GM19351 (cell line): ENCODE results near the gene GPX7.
"Not testable (repeated sequence)": the region's sequence is repeated elsewhere in the genome, so short reads cannot be mapped to it uniquely, and the experiment has no call there.

Experiments
- ATAC-seq: cut with Tn5 transposase; IDR thresholded peaks from one replicate; pipeline ENCODE4 v1.9.1; 2021; ENCODE audit warnings: mild to moderate bottlenecking, moderate library complexity; ENCODE audit not compliant: unreplicated experiment

The GPX7 gene

DNA sequence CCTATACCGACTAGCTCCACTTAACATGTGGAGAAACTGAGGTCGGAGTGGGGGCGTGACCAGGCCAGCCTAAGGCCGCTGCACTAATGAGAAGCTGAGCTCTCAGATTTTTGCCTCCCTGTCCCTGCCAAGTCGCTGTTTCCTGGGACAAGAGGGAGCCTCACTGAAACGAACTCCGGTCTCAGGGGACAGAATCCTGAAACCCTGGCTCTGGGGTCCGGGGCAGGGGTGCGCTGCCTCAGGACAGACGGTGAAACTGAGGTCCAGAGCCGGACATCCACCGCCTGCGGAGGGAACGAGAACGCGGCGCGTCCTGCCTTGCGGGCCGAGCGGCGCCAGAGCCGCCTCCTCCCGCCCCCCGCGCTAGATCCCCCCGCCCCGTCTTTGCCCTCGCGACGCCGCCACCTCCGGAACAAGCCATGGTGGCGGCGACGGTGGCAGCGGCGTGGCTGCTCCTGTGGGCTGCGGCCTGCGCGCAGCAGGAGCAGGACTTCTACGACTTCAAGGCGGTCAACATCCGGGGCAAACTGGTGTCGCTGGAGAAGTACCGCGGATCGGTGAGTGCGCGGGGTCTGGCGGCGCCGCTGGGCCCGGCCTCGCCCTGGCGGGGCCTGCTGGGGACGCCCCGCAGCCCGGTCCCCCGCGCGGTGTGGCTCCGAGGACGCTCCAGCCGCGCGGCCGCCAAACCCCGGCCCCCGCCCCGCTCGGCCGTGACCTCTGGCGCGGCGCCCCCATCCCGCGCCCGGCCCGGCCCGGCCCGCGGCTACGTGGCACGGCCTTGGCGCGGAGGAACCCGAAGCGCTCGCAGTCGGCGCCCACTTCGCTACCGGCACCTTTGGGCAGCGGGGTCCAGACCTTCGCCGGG lies at the start of gene GPX7:
TSS of gene GPX7 (plus strand) at position 381 of the 865 bp plus-strand sequence. CDS start at position 420, 39 bp downstream.
- no peak for ATAC-seq

DNA sequence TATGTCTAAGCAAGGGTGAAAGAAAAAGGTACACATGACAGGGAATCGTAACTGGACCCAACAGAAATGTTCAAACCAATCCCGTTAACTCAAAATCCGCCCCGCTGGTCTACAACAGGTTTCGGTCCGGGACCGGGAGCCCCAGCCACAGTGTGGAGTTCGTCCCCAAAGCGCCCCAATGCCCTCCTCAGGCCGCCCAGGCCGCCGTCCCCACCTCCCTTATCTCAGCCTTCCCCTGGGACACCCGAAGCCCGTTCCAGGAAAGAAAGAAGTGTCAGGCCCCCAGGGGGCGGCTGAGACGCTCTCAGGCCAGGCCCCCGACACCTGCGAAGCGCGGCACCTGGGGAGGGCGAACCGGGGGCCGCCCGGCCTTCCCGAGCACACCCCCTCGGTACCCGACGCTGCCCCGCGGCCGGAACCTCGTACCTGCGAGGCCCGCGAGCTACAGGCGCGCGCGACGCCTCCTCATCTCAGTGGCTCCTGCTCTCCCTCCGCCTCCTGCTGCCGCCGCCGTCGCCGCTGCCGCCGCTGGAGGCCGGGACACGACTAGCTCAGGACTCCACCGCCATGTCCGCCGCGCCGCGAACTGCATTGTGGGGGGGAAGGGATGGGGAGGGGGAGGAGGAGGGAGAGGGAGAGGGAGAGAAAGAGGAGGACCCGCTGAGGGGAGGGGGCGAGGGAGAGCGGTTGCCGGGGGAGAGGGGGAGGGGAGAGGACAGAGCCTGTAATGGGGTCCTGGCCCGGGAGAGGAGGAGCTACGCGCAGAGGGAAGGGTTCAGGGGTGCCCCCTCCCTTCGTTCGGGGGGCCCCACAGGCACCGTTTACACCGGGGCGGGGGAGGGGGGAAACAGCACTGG lies 49.4 kb upstream of the GPX7 start, which contains the start of gene TUT4:
TSS of gene TUT4 (minus strand) at position 588 of the 857 bp plus-strand sequence. CDS start 26,812 bp downstream, outside the sequence.
- ATAC-seq, result peak; percentile 34

DNA sequence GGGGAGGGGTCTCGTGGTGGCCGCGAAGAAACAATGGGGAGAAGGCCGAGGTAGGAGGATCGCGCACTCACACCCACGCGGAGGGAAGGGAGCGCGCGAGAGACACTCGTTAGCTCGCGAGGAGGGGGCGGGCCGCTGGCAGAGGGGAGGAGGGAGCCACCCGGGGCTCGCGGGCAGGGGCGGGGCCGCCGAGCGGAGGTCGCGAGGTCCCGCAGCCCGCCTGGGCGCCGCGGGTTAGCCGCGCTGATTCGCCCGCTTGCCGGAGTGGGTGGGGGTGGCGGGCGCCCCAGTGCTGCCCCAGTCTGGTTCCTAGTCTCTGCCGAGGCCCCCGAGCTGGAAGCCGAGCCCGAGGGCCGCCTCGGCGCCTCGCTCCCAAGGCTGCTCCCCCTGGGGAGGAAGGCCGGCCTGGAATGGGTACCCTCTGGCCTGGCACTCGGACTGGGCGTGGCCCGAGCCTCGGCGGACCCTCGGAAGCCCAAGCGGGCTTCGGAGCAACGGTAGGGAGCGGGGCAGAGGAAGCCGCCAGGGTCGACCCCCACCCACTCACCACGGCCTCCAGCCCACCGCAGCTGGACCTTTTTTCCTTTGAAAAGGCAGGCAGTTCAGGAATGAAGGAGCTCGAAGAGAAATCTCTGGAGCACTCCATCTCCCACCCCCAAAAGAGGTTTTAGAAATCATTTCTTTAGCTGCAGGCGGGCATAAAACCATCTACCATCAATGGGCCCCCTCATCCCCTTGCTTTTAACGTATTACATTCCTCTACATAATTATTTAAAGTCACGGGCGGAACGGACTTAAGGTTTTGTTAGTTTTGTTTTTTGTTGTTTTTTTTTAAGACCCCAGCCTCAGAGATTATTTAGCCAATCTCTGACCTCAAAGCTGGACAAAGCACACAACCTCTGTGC lies 48.6 kb upstream of the GPX7 start:
- ATAC-seq, result peak; percentile 63

DNA sequence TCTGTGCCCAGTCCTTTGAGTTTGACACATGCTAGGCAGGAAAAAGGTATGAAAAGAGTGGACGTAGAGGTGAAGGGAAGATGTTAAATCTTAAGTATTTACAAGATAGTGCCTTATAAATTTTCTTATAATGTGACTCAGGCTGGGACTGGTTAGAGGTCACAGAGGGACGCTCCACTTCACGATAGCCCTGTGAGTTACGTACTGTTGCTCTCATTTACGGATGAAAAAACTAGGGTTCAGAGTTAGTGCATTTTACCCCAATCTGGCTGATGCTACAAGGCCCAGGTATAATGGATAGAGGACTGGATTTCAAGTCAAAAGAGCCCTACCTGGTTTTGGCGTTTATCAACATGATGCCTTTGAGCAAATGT lies 47.9 kb upstream of the GPX7 start:
- ATAC-seq, result no peak

DNA sequence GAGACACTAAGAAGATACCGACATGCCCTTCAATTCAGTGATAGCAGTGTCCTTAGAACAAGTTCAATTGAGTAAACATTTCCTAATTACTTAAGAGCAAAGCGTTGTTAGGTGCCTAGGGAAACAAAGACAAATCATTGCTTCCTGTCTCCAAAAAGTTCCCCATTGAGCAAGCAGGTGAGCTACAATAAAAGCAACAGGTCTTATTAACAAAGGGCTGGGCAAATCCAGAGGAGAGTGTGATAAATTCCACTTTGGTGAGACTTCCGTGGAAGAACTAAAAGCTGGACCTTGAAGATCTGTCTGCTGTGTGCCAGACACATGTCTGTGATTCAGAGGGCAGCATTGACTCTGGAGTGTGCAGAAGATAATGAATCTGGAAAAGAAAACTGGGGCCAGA lies 47.4 kb upstream of the GPX7 start:
- ATAC-seq, result no peak

DNA sequence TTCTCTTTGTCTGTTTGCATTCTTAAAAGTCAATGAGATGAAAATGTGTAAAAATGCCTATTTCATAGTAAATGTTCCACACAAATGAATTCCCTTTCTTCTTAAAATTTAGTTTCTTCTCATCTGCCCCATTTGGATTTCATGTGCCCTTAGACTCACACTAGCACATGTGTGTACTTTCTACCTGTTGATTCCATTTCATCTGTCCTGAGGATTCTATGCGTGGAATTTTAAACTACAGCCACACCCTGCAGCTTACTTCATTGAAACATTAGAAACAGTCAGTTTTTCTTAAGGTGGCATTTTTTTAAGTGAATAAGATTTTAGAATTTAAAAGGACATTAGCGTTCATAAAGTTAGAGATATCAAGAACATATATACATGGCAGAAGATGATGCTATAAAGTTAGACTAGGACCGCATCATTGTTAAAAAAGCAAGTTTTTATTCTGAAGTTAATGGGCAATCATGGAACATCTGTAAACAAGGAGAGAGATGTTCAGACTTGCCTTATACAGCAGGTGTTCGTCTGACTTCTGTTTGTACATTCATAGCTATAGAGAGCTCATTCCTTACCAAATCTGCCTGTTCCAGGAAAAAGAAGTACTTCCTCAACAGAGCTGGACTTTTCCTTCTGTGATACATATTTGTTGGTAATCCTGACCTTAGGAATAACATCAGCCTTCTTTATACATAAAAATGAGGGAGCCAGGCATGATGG lies 45.4 kb upstream of the GPX7 start:
- ATAC-seq, result no peak

DNA sequence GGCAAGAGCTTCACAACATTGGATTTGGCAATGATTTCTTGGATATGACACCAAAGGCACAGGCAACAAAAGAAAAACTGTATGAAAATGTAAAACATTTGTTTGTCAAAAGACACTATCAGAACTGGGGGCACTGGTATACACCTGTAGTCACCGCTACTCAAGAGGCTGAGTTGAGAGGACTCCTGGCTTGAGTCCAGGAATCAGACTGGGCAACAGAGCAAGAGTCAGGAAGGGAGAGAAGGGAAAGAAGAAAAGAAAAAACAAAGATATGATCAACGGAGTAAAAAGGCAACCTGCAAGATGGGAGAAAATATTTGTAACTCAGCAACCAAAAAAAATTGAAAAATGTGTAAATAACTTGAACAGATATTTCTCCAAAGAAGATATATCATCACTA lies 43.2 kb upstream of the GPX7 start:
- no peak for ATAC-seq

DNA sequence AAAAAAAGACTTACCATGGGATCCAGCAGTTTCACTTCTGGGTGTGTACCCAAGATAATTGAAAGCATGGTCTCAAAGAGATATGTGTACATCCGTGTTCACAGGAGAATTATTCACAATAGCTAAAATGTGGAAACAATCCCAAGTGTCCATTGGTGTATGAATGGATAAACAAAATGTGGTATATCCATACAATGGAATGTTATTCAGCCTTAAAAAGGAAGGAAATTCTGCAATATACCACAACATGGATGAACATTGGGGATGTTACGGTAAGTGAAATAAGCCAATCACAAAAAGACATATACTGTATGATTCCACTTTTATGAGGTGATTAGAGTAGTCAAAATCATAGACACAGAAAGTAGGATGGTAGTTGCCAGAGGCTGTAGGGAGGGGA lies 42.3 kb upstream of the GPX7 start:
- ATAC-seq, result no peak

DNA sequence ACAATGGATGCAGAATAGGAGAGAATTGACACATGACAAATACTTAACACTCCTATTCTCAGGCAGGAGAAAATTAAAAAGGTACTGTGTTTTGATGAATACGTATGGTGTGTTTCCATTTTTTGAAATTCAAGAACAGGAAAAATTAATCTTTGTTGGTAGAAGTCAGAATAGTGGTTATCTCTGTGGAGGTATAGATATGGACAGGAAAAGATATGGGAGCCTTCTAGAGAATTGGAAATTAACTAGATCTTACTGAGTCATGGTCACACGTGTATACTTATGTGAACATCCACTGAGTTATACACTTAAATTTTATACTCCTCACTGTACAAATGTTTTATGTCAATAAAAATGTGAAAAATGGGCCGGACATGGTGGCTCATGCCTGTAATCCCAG lies 39.4 kb upstream of the GPX7 start:
- no peak for ATAC-seq

DNA sequence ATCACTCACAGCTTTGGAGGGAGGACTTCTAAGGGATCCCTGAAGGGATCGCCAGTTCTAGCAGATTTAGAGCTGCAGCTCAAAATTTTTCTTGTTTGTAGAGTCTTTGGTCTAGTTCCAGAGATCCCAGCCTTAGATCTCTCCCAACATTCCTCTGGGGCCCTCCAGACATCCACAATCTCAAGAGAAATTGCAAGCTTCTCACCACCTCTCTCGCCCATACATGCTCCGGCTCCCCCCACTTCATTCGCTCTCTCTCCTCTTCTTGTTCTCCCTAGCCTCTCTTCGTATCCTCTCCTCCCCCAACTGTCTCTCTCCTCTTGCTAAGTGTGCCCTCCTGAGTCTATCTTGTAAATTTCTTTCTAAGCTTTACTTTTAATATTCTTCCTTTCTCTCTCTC lies 34.2 kb upstream of the GPX7 start:
- no peak for ATAC-seq

DNA sequence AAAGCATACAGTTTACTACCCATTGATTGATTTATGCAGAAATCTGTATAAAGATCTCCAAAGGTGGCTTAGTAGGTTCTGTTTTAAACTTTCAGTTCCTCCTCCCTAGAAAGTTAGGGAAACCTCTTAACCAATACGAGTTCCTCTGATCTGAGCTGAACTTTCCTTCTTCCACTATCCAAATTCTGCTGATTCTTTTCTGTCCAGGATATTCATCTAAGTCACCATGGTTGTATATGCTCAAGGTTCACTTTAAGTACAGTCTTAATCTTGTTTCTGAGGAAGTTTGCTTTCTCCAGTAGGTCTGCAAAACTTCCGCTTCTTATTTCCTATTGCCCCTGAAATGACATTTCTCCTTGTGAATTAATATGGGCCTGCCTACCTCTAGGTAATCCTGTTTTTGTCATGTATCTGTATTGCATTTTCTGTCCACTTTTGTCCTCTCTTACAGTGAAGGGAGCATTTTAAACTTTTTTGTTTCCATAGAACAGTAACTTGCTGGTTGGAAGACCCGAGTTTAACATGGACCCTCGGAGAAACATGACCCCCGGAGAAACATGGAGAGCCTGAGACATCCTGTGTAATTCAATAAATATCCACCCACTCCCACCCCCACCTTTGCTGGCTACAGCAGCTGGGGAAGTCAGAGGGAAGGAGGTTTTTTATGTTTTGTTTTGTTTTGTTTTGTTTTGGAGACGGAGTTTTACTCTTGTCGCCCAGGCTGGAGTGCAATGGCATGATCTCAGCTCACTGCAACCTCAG lies 32.5 kb upstream of the GPX7 start:
- no peak for ATAC-seq

DNA sequence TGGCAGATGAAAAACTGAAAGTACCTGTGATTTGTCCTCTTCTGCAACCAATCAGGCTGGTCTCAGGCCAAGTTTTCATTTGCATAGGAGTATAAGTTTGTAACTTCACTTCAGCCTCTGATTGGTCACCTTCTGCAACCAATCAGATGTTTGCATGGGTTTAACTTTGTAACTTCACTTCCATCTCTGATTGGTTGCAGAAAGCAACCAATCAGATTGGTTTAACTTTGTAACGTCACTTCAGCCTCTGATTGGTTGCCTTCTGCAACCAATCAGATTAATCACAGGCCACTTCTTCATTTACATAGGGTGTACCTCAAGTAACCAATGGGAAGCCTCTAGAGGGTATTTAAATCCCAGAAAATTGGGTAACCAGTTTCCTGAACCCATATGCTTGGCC lies 30.4 kb upstream of the GPX7 start:
- ATAC-seq, result no peak

DNA sequence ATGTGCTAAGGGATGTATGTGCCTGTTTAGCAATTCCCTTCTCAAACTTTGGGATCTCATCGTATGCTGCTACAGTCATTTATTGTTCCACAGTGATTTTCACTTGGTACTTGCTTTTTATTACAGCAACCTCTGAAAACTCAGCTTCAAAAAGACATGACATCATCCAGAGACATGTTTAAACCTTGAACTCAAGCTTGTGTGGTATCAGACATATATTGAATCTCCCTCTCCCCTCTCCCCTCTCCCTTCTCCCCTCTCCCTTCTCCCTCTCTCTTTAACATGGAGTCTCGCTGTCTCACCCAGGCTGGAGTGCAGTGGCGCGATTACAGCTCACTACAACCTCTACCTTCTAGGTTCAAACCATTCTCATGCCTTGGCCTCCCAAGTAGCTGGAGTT lies 29.8 kb upstream of the GPX7 start:
- ATAC-seq, result no peak

DNA sequence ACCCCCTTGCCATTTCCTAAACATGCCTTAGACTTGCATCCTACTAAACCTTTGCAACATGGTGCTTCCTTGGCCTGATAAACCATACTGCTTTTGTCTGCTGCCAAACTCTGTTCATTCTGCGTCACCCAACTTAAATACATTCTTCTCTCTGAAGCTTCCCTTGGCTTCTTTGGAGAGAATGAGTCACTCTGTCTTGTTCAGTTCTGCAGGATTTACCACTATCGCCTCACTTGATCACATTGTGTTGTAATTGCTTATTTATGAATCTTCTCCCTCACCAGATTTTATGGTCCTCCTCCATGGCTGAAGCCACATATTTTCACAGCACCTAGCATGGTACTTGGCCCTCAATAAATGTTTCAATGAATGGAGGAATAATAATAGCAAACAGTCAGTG lies 27.6 kb upstream of the GPX7 start:
- no peak for ATAC-seq

DNA sequence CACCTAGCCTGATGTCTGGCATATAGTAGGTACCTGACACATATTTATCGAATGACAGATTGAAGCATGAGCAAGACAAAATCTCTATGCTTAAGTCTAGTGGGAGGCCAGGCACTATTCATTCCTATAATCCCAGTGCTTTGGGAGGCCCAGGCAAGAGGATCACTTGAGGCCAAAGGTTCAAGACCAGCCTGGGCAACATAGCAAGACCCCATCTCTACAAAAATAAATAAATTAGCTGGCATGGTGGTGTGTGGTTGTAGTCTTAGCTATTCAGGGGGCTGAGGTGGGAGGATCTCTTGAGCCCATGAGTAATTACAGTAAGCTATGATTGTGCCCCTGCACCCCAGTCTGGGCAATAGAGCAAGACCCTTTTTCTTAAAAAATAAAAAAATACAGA lies 26.1 kb upstream of the GPX7 start:
- ATAC-seq, result no peak

DNA sequence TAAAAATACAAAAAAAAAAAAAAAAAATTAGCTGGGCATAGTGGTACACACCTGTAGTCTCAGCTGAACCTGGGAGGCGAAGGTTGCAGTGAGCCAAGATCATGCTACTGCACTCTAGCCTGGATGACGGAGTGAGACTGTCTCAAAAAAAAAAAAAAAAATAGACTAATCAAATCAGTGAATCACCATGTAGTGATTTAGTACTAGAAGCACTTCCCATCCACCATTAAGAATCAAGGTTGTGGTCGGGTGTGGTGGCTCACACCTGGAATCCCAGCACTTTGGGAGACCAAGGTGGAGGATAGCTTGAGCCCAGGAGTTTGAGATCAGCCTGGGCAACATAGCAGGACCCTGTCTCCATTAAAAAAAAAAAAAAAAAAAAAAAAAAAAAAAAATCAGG lies 24.1 kb upstream of the GPX7 start:
- ATAC-seq, result not testable (repeated sequence)

DNA sequence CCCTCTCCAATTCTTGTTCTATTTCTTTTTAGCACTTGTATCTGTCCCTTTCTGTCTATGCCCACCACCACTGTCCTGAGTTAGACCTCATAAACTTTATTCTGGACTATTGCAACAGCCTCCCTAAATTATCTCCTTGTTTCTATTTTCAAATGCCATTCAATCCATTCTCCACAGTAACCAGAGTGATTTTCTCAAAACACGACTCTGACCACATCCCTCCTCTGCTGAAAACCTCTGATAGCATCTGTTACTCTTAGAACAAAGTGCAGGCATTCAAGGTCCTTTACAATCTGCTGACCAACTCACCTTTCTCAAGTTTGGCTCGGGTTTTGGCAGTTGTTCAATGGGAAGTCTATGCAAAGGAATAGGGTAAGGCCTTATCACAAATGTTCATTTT lies 22.8 kb upstream of the GPX7 start:
- no peak for ATAC-seq

DNA sequence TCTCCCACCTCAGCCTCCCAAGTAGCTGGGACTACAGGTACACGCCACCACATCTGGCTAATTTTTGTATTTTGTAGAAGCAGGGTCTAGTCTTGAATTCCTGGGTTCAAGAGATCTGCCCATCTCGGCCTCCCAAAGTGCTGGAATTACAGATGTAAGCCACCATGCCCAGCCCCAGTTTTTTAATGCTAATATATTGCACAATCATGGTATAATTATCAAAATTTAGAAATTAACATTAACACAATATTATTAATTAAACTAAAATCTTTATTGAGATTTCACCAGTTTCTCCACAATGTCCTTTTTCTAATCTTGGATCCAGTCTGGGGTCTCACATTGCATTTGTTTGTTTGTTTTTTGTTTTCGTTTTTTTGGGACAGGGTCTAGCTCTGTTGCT lies 21.9 kb upstream of the GPX7 start:
- no peak for ATAC-seq

DNA sequence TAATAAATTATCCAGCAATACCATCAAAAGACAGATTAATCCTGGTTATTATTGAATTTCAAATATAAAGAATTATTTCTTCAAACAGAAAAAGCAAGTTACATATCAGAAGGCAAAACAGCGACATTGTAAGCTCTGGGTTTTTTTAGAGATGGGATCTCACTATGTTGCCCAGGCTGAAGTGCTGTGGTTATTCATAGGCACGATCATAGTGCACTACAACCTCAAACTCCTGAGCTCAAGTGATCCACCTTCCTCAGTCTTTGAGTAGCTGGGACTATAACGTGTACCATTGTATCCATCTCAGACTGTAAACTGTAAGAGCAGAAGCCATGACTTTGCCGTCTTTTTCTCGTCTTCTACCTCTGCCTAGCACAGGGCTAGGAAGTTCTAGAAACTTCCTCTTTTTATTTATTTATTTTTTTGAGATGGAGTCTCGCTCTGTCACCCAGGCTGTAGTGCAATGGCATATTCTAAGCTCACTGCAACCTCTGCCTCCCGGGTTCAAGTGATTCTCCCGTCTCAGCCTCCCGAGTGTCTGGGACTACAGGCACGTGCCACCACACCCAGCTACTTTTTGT lies 20.0 kb upstream of the GPX7 start:
- no peak for ATAC-seq
